Germinal center (tissue), 1 donor: ENCODE measurements around the gene ZNF57.
"Not testable (repeated sequence)": the region's sequence is repeated elsewhere in the genome, so short reads cannot be mapped to it uniquely, and the experiment has no call there.

ENCODE experiments used
- DNase-seq: peaks from one replicate; pipeline ENCODE4 v3.0.0; 2012; ENCODE audit warnings: mixed read lengths, low spot score

ZNF57 gene

DNA sequence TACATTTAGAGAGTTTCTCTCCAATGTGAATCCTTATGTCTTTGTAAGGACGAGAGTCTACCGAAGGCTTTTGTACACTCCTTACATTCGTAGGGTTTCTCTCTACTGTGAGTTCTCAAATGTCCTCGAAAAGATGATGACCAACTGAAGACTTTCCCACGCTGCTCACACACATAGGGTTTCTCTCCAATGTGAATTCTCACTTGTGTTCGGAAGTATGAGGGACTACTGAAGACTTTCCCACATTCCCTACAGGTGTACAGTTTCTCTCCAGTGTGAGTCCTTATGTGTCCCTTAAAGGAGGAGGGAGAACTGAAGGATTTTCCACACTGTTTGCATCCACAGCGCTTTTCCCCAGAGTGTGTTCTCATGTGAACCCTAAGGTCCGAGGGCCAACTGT lies 4.0 kb upstream of the ZNF57 start:
- no peak for DNase-seq

DNA sequence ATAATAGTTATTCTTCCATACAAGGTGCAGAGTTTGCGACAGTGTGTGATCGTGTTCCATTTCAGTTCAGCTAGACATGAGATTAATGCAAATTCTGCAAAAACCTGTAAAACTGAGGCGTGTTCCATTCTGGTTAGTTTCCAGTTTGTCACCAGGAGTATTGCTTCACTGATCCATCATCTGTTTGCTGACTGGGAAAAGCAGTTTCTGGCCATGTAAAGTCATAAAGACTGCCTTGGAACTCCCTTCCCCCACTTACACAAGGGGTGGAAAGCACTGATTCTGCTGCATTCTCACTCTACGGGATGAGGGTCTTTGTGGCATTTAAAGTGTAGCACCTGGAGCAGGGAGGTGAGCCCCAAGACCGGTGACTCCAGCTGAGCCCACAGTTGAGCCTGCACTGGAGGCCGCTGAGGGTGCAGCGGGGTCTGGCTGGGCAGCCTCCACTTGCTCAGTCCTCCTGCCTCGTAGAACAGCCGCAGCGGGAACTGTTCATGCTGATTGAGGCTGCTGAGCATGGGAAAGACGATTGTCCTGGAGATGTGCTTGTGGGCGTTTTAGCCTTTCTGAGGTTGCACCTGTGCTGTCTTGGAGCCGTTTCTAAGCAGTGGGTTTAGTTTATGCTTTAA lies 2.0 kb downstream of the ZNF57 start:
- no peak for DNase-seq

DNA sequence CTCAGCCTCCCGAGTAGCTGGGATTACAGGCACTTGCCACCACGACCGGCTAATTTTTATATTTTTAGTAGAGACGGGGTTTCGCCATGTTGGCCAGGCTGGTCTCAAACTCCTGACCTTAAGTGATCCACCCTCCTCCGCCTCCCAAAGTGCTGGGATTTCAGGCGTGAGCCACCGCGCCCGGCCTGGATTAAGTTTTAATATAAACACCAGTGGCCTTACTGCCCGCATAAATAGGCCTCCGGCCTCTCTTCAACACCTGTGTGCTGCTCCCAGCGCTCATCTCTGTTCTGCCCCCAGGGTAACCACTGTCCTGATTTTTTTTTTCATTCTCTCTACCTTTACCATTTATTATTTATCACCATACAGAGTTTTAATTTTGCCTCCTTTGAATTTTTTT lies 2.6 kb downstream of the ZNF57 start:
- not testable (repeated sequence) for DNase-seq

DNA sequence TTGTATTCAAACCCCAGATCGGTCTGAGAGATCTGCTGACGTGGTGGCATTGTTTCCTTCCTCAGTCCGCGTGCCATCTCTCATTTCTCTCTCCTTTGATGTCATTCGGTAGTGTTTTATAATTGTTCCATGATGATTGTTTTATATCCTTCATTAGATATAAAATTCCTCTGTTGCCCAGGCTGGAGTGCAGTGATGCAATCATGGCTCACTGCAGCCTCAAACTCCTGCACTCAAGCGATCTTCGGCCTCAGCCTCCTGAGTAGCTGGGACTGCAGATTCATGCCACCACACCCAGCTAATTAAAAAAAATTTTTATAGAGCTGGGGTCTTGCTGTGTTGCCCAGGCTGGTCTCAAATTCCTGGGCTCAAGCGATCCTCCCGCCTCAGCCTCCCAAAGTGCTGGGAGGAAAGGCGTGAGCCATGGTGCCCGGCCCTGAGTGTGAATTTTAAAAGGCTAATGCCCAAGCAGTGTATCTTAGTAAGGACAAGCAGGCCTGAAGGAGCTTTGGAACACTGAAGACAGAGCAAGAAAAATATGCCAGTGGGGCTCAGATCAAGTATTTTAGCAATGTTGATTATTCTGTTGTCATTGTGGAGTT lies 5.3 kb downstream of the ZNF57 start:
- no peak for DNase-seq

DNA sequence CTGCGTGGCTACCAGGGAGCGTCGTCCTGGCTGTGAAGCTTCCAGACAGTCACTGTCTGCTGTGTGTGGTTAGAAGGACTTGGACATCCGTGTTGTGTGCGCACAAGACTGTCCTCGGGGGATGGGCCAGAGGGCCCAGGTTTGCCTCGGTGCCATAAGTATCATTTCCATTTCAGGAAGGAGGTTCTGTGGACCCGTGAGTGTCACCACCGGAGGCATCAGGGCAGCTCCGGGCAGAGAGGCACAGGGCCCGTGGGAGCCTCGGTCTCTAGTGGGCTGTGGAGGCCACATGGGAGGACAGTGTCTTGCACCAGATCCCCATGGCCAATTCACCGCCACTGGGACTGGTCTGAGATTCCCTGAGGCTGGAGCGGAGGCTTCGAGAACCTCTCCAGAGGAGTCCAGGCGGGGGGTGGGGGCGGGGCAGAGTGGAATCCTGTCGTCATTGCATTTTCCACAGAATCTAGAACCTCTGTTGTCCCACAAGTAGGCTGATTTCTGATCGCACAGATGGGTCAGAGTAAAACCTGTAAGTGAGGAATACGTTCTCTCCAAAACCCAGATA lies 6.0 kb downstream of the ZNF57 start:
- no peak for DNase-seq

DNA sequence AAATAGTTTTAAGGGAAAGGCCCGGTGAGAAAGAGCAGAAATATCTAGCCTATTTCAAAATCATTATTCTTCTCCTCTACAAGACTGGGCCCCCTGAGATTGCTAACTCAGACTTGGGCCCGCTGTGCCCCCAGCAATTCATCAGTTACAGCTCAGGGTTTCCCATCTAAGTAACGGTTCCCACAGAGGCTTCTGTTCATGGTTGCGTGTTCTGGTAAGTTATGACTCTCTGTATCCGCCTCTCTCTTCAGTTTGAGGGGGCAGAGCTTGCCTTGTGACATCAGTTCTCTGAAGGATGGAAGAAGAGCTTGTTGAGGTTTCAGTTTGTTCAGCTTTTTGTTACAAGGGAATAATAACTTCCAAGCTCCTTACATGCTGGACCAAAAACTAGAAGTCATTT lies 11.6 kb downstream of the ZNF57 start:
- no peak for DNase-seq

DNA sequence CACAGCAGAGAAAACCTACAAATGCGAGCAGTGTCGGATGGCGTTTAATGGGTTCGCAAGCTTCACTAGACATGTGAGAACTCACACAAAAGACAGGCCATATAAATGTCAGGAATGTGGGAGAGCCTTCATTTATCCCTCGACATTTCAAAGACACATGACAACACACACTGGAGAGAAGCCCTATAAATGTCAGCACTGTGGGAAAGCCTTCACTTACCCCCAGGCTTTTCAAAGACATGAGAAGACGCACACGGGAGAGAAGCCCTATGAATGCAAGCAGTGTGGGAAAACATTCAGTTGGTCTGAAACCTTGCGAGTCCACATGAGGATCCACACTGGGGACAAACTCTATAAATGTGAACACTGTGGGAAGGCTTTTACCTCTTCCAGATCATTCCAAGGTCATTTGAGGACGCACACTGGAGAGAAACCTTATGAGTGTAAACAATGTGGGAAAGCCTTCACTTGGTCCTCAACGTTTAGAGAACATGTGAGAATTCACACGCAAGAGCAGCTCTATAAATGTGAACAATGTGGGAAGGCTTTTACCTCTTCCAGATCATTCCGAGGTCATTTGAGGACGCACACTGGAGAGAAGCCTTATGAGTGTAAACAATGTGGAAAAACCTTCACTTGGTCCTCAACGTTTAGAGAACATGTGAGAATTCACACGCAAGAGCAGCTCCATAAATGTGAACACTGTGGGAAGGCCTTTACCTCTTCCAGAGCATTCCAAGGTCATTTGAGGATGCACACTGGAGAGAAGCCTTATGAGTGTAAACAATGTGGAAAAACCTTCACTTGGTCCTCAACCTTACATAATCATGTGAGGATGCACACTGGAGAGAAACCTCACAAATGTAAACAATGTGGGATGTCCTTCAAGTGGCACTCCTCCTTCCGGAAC lies 16.8 kb downstream of the ZNF57 start:
- DNase-seq, result no peak

DNA sequence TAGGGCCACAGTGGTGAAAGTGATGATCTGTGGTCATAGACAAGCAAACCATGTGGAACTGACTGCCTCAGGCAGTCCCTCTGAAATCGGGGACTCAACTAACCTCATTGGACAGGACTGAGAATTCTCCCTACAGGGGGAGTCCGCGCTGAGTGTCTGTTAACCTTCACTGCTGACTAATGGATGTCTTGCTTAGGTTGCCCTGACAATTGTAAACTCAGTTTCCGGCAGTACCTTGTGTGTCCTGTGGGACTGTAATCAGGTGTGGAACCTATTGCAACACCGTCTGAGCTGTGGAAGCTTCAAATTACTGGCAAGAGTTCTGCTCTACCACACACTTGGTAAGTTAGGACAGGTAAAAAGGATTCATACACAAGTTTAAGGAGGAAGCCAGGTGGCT lies 22.3 kb downstream of the ZNF57 start:
- DNase-seq, result no peak

DNA sequence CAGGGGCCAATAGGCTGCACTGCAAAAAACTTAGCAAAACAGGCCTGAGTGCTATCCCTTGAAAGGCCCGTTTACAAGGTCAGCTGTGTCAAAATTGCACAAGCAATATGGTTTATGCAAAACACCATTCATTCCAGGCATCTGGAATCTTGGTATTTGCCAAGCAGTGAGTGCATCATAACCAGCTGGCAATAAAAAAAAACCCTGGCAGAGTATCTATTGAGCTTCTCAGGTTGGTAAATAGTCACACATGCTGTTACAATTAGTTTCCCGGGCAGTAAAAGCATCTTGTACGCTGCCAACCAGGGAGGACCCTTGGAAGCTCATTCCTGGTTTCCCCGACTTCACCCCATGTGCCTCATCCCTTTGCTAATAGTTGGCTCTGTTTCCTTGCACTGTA lies 22.8 kb downstream of the ZNF57 start:
- no peak for DNase-seq

DNA sequence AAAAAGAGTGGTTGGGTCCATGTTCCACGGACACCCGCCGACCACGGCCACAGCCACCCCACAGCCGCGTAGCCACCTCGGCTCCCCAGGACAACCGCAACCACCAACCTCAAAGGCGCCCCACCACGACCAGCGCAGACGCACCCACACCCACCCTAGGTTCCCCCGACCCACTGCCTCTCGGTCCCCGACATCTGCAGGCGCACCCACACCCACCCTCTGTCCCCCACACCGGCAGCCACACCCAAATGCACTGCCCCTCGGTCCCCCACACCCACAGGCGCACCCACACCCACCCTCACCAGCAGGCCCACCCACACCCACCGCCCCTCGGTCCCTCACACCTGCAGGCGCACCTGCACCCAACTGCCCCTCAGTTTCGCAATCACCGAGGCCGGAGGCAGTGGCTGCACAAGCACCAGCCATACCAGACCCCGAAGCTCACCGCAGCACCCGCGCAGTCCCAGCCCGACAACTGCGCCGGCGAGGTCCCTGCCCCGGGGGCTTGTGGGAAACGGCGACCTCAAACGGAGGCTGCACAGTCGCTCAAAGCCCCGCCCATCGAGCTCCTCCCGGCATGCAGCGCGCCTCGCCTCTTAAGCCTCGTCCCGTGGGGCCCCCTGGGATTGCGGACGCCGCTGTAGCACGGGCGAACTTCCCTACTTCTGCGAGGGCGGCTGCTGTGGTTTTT lies 25.8 kb downstream of the ZNF57 start:
- no peak for DNase-seq

DNA sequence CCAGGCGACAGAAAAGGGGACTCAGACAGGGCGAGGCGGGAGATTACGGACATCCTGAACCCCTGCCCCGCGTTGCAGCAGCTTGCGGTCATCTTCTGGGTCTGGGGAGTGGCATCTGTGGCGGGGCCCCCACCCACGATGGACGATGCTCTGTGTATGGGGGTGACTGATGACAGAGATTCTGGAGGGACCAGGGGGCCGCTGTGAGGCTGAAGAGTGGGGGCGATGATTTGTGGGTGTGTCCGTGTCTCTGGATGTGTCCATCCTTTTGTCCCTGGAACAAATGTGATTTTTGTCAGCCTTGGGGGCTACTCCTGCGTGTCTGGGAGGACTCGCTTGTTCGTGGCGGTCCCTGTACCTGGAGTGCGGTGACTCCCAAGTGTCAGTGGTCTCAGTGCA lies 26.3 kb downstream of the ZNF57 start:
- DNase-seq, result no peak

DNA sequence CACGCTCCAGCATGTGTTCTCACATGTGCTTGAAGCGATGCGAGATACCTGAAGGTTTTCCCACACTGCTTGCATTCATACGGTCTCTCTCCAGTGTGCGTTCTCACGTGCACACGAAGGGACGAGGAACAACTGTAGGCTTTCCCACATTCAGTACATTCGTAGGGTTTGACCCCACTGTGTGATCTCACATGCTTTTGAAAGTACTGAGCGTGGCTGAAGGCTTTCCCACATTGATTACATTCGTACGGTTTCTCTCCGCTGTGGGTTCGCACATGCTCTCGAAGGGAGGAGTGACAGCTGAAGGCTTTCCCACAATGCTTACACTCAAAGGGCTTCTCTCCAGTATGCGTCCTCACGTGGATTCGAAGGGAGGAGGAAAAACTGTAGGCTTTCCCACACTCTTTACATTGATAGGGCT lies 32.8 kb downstream of the ZNF57 start:
- no peak for DNase-seq

DNA sequence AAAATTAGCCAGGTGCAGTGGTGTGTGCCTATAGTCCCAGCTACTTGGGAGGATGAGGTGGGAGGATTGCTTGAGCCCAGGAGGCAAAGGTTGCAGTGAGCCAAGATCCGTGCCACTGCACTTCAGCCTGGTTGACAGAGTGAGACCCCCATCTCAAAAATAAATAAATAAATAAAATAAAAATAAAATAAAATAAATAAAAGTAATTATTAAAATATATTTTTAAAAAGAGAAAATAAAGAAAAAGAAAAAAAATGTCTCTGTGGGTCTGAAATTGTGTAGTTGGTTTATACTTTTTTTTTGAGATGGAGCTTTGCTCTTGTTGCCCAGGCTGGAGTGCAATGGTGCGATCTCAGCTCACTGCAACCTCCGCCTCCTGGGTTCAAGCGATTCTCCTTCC lies 35.1 kb downstream of the ZNF57 start:
- not testable (repeated sequence) for DNase-seq

DNA sequence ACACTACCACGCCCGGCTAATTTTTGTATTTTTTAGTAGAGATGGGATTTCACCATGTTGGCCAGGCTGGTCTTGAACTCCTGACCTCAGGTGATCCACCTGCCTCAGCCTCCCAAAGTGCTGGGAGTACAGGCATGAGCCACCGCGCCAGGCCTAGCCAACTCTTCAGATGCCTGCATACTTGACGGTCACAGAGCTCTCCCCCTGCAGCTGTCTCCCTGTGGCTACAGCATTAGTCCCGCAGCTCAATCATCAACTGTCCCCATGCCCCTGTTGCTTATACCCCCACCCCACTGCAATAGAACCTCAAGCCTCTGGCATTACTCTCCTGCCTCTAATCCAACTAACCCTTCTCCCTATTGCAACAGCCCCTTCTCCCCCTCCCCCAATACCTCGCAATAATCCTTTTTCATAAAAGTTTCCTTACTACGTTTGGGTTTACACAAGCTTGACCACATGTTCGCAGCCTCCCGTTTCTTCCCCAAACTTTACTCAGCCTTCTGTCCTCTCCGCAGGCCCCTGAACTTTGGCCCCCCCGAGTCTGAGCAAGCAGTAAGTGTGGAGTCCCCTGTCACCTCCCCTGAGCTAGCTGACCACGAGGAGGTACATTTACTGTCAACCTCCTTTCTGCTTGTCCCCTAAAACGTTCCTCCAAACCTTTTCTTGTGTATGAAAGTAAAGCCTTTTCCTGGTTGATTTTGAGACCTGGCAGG lies 42.4 kb downstream of the ZNF57 start:
- no peak for DNase-seq

DNA sequence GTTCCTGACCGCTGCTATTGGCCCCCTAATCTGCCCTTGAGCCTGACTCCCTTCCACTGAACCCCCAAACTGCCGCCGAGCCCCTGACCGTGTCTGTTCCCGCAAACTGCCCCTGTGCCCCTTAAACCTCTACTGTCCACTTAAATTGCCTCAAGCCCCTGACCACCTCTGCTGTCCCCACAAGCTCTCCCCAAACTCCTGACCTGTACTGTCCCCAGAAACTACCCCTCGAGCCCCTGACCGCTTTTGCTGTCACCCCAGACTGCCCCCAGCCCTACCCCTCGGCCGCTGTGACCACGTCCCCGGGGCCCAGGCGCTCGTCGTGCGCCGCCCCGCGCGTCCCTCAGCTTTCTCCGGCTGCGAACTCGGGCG lies 43.7 kb downstream of the ZNF57 start:
- DNase-seq, result no peak

DNA sequence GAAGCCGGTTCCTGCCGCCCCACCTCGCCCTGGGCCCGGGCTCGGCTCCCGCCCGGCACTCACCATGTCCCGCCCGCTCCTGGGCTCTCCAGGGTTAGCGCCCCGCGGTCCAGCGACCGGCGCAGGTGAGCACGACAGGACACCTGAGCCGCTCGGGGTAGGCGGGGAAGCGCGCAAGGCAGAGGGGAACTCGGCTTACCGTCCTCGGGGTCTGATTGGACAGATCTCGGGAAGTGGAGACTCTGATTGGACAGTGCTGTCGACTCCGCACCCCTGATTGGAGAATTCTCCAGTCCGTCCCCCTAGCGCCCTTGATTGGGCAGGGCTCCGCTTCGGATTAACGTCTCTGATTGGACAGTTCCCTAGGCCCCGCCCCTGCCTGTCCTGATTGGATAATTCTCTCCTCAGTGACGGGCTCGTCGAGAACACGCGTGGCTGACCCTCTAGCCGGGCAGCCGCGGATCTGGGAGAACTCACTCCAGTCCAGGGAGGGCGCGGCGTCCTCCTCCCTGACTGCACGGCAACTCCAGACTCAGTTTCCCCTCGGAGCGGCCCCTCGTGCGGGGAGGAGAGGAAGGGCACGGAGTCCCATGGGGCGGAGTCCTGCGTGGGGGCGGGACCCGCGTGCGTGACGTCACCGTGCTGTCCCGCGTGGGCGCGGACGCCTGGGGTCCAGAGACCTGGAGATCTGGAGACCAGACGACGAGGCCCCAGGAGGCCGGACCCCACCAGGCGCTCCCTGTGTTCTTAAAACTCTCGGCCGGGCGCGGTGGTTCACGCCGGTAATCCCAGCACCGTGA lies 44.2 kb downstream of the ZNF57 start, which contains the start of gene ZNF77:
Gene ZNF77 (minus strand): TSS at position 197 of the 800 bp plus-strand sequence. CDS start 131 bp downstream, at position 66.
- peak; percentile 100 for DNase-seq

DNA sequence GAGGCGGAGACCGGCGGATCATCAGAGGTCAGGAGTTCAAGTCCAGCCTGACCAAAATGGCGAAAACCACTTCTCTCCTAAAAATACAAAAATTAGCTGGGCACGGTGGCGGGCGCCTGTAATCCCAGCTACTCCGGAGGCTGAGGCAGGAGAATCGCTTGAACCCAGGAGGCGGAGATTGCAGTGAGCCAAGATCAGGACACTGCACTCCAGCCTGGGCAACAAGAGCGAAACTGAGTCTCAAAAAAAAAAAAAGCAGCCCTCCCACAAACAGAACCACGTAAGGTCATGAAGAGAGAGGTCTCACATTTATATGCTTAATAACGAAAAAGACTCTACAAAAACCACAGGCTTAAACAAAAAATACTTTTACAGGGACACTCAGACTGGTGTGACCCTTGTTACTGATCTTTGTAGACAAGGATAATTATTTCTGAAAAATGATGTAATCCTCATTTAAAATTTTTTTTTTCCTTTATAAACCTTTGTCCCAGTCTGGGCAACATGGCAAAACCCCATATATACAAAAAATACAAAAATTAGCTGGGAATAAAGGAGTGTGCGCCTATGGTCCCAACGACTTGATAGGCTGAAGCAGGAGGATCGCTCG lies 45.0 kb downstream of the ZNF57 start:
- no peak for DNase-seq

DNA sequence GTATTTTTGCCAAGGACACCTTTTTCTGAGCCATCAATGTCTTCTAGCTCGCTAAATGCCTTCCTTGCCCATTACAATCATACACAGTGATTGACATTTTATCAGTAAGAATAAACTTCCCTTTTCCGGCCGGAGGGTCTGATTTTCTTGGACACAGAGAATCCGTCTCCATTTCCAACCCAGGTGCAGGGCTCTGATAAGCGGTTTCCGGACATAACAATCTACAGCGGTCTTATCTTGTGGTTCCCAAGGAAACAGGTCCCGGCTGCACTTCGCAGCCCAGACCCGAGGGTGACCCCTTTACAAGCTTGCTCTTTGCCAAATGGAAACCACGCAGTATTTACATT lies 49.2 kb downstream of the ZNF57 start:
- no peak for DNase-seq

DNA sequence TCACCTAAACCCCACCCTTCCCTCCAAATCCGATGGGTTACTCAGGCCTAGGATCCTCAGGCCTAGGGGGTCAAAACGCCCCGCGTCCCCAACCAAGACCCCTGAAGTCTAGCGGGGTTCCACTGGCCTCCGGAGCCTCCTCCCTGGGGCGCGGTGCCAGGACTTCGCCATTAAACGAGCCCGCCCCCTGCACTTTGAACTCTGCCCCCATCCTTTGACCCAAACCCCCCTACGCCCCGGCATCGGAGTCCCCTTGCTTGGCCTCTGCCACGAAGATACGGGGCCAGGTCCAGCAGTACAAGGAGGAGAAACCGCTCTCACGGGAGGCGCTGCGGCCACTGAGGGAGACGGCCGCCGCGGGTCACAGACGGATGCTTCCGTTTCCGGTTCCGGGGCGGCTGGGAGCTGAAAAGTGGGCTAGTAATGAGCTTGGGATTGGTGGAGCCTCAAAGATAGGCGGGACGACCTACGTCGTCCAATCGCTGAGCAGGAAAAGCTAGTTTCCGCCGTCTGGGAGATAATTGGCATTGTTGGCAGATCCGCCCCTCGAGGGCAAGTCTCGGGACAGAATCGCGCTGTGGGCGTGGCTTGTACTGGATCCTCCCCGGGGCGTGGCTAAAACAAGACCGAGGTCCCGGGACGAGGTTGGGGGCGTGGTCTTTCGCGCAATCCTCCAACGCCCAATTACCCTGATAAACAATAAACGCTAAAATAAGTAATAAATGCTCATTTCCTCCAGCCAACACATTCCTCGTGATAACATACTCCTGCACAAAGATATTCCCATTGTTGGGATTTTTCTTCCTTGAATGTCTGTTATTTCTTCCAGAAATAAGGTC lies 49.8 kb downstream of the ZNF57 start:
- peak; percentile 100 for DNase-seq
